ENCODE data around the gene PSAP.

Gene PSAP

DNA sequence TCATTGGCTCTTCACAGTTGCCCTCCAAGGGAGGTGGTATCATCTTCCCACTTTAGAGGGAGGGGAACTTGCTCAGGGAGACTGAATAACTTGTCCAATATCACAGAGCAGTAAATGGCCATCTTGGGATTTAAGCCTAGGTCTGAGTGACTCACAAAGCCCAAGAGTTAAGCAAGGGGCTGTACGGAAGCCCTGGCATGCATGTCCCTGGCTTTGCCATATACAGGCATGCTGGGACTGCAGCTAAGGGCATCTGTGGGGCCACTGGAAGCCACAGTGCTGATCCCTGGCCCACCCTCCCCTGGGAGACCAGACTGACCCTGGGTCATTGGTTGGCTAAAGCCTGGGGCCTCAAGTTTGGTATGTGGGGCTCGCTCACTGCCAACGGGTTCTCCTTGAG is 80.8 kb downstream of the PSAP start:
- no peak for DNase-seq (ENCODE audit: extremely low read depth in 1 of 2, low read depth in 1 of 2)

GRCh38 chr10:71769279-71769823 is 81.7 kb downstream of the PSAP start:
- DNase-seq (ENCODE audit: extremely low read depth in 1 of 2, low read depth in 1 of 2), result no peak

GRCh38 chr10:71767420-71768035 is 83.5 kb downstream of the PSAP start:
- no peak for DNase-seq (ENCODE audit: extremely low read depth in 1 of 2, low read depth in 1 of 2)

GRCh38 chr10:71766717-71767419 is 84.2 kb downstream of the PSAP start:
- DNase-seq (ENCODE audit: extremely low read depth in 1 of 2, low read depth in 1 of 2), result no peak
